ENCODE results near the gene CLIC6.
A peak's percentile ranks its signal among the peaks of the same experiment; 100 is the strongest.

The CLIC6 gene

GRCh38 chr21:34728479-34728878 is 59.7 kb downstream of the CLIC6 start:
- no peak for DNase-seq

GRCh38 chr21:34730194-34730593 is 61.4 kb downstream of the CLIC6 start:
- DNase-seq = no peak

GRCh38 chr21:34730756-34731445 is 62.1 kb downstream of the CLIC6 start:
- DNase-seq = no peak

GRCh38 chr21:34732388-34732821 is 63.6 kb downstream of the CLIC6 start:
- DNase-seq = no peak

- DNase-seq = no peak
These were observed 65.1 kb downstream of the CLIC6 start for GRCh38 chr21:34733852-34734251.

GRCh38 chr21:34734696-34735095 is 65.9 kb downstream of the CLIC6 start:
- no peak for DNase-seq

GRCh38 chr21:34736116-34736874 is 67.5 kb downstream of the CLIC6 start:
- DNase-seq = no peak

- DNase-seq = no peak
These were observed 68.3 kb downstream of the CLIC6 start for GRCh38 chr21:34737115-34737514.

- no peak for DNase-seq
These were observed 71.4 kb downstream of the CLIC6 start for GRCh38 chr21:34740198-34740597.

- no peak for DNase-seq
These were observed 74.5 kb downstream of the CLIC6 start for GRCh38 chr21:34743285-34743684.

GRCh38 chr21:34743831-34744230 is 75.0 kb downstream of the CLIC6 start:
- no peak for DNase-seq

GRCh38 chr21:34744801-34745200 is 76.0 kb downstream of the CLIC6 start:
- DNase-seq = no peak

- peak; percentile 49 for DNase-seq
These were observed 76.9 kb downstream of the CLIC6 start for GRCh38 chr21:34745557-34746255.

- DNase-seq = no peak
These were observed 80.1 kb downstream of the CLIC6 start for GRCh38 chr21:34748862-34749261.

GRCh38 chr21:34754690-34755647 is 86.2 kb downstream of the CLIC6 start:
- DNase-seq = no peak

GRCh38 chr21:34761758-34762330 is 93.0 kb downstream of the CLIC6 start:
- DNase-seq = no peak

GRCh38 chr21:34762786-34763185 is 94.0 kb downstream of the CLIC6 start:
- no peak for DNase-seq

- no peak for DNase-seq
These were observed 96.0 kb downstream of the CLIC6 start for GRCh38 chr21:34764715-34765284.

GRCh38 chr21:34765619-34766018 is 96.8 kb downstream of the CLIC6 start:
- DNase-seq = no peak

- DNase-seq = no peak
These were observed 98.1 kb downstream of the CLIC6 start for GRCh38 chr21:34766862-34767261.

Data from right kidney (tissue), 1 donor.